DND-41 (cell line): Measurements from ENCODE around the gene USF3.
A peak's percentile ranks its signal among the peaks of the same experiment; 100 is the strongest.

Experiments
- ATAC-seq: fragments of 200-7000 bp; cut with Tn5 transposase; 3 replicates; pipeline ENCODE4 v1.9.1; 2021; ENCODE audit warnings: low read depth; ENCODE audit not compliant: insufficient read depth
- DNase-seq: peaks from one replicate; pipeline ENCODE4 v3.0.0-alpha.2; 2020
- H2AFZ ChIP-seq: 2 replicates; pipeline ENCODE4 v1.6.0; 2012; ENCODE audit warnings: low read depth, low read length
- H3K27ac ChIP-seq: 2 replicates; pipeline ENCODE4 v1.5.1; 2012; ENCODE audit warnings: low read length, inconsistent platforms
- H3K27me3 ChIP-seq: fragments of 200-600 bp; sonication (generic); 2 replicates; pipeline ENCODE4 v1.6.0; 2012; ENCODE audit warnings: low read length, mild to moderate bottlenecking, inconsistent platforms; ENCODE audit not compliant: insufficient read depth, poor library complexity
- H3K36me3 ChIP-seq: 2 replicates; pipeline ENCODE4 v1.5.1; 2012; ENCODE audit warnings: low read length, inconsistent platforms; ENCODE audit not compliant: insufficient read depth
- H3K4me1 ChIP-seq: 2 replicates; pipeline ENCODE4 v1.5.1; 2012; ENCODE audit warnings: mild to moderate bottlenecking, low read length; ENCODE audit not compliant: insufficient read depth
- H3K4me2 ChIP-seq: 2 replicates; pipeline ENCODE4 v1.6.0; 2012; ENCODE audit warnings: mild to moderate bottlenecking, moderate library complexity, low read length, inconsistent platforms; ENCODE audit not compliant: insufficient read depth
- H3K4me3 ChIP-seq, 2 experiments: fragments of 200-600 bp in 1 of 2; shearing (Covaris generic) in 1 of 2; 2 replicates each; pipeline ENCODE4 v1.5.1; 2012 to 2016; ENCODE audit warnings: inconsistent platforms in 2 of 2, low read length in 2 of 2, mild to moderate bottlenecking in 2 of 2, low read depth in 1 of 2, moderate library complexity in 1 of 2
- H3K79me2 ChIP-seq: 2 replicates; pipeline ENCODE4 v1.6.0; 2012; ENCODE audit warnings: low read length, inconsistent platforms; ENCODE audit not compliant: insufficient read depth
- H3K9ac ChIP-seq: 2 replicates; pipeline ENCODE4 v1.6.0; 2012; ENCODE audit warnings: low read depth, mild to moderate bottlenecking, inconsistent platforms, low read length, moderate library complexity
- H3K9me3 ChIP-seq: 2 replicates; pipeline ENCODE4 v1.5.1; 2012; ENCODE audit warnings: low read length, moderate library complexity, mild to moderate bottlenecking, inconsistent platforms; ENCODE audit not compliant: insufficient read depth, severe bottlenecking
- H4K20me1 ChIP-seq: 2 replicates; pipeline ENCODE4 v1.6.0; 2012; ENCODE audit warnings: low read length; ENCODE audit not compliant: insufficient read depth
- EZH2 ChIP-seq: IDR thresholded peaks from 3 replicates; pipeline ENCODE4 v1.6.1; 2012; ENCODE audit warnings: borderline replicate concordance, low read depth, mild to moderate bottlenecking, moderate library complexity, low read length, inconsistent platforms; ENCODE audit not compliant: severe bottlenecking
- TF ChIP-seq, protein P1 (sequence below): IDR thresholded peaks from 2 replicates; pipeline ENCODE4 v1.5.1; 2012; ENCODE audit warnings: borderline replicate concordance, low read length, moderate library complexity, mild to moderate bottlenecking; ENCODE audit not compliant: poor library complexity, severe bottlenecking; ENCODE audit errors: extremely low read depth

Gene USF3

DNA sequence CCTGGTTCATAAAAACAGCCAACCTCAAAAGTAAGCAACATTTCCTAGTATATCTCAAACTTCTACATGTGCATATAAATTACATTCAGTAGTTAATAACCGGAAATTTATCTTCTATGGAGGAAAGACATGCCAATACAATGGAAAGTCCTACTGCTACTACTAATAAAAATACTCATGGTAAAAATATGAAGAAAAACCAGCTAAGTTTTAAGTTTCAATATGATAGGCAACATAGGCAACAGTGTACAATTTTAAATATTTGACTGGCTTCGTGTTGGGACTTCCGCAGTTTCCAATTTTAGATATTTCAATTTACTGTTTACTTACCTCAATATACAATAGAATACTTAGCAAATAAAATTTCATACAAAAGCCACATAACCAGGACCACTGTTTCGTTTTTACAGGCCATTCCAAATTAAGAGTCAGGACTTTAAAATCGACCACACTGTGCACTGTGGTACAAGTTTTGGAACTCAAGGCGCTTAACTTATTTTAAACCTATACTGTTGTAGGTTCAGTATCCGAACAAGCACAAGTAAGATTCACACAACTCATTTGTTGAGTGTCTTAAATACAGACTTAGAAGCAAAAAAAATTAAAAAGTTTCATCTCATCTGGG is 46.7 kb upstream of the USF3 start:
- Histone ChIP-seq H3K4me3 (peak overlapping the region in 1 of 2 experiments; percentile 99; a peak in 1 of 4 replicates), H3K9ac (peak overlapping the region; percentile 95), H4K20me1 (peaks cover 57% of the 10 kb centered on the region; the same call in 1 of the 2 replicates), H3K4me2 (peak overlapping the region; percentile 92; the same call in 1 of the 2 replicates), H3K4me1 (peaks cover 38% of the 10 kb centered on the region), H3K27me3 (no peaks in the 10 kb centered on the region), H2AFZ (no peak overlapping the region), H3K79me2 (peaks cover 95% of the 10 kb centered on the region), H3K9me3 (no peaks in the 10 kb centered on the region), H3K27ac (no peak overlapping the region), H3K36me3 (peaks cover 18% of the 10 kb centered on the region)
- DNase-seq (no peak), ATAC-seq (no peak)
- TF ChIP-seq, protein P1, sequence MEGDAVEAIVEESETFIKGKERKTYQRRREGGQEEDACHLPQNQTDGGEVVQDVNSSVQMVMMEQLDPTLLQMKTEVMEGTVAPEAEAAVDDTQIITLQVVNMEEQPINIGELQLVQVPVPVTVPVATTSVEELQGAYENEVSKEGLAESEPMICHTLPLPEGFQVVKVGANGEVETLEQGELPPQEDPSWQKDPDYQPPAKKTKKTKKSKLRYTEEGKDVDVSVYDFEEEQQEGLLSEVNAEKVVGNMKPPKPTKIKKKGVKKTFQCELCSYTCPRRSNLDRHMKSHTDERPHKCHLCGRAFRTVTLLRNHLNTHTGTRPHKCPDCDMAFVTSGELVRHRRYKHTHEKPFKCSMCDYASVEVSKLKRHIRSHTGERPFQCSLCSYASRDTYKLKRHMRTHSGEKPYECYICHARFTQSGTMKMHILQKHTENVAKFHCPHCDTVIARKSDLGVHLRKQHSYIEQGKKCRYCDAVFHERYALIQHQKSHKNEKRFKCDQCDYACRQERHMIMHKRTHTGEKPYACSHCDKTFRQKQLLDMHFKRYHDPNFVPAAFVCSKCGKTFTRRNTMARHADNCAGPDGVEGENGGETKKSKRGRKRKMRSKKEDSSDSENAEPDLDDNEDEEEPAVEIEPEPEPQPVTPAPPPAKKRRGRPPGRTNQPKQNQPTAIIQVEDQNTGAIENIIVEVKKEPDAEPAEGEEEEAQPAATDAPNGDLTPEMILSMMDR: no peak
- no peak for TF ChIP-seq EZH2

- H3K27me3 ChIP-seq: no peaks in the 10 kb centered on the region
- peaks cover 18% of the 10 kb centered on the region for H3K36me3 ChIP-seq
- no peak overlapping the region for H3K9ac ChIP-seq
- no peak overlapping the region for H2AFZ ChIP-seq
- H3K4me2 ChIP-seq: peak overlapping the region; percentile 9; the same call in 1 of the 2 replicates
- TF ChIP-seq, protein P1: no peak
- no peak for TF ChIP-seq EZH2
- H3K4me1 ChIP-seq: peaks cover 39% of the 10 kb centered on the region
- H3K9me3 ChIP-seq: no peaks in the 10 kb centered on the region
- H3K4me3 ChIP-seq: no peak overlapping the region
- ATAC-seq (no peak), DNase-seq (no peak)
- peaks cover 97% of the 10 kb centered on the region for H3K79me2 ChIP-seq
- peaks cover 72% of the 10 kb centered on the region; the same call in 1 of the 2 replicates for H4K20me1 ChIP-seq
- no peak overlapping the region for H3K27ac ChIP-seq
Observed at GRCh38 chr3:113741620-113742019, 45.2 kb upstream of the USF3 start.

DNA sequence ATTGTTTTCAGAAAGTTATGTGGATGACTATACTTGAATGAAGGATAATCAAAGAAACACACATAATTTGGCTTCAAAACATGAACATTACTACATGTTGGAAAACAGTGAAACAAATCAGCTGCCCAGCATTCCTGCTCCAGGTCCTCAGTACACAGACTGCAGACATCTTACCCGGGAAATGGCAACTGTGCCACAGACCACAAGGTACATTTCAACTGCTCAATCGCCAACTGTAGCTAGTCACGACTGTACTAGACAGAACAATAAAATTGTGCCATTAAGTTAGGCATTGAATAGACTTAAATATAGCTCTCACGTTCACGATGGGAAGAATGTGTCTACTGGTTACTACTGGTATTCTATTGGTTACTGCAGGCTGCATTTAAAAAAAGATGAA is 44.6 kb upstream of the USF3 start:
- H3K4me2 ChIP-seq: peak overlapping the region; percentile 9; the same call in 1 of the 2 replicates

More for the DNA sequence above, 44.6 kb upstream of the USF3 start:
- no peak overlapping the region for H2AFZ ChIP-seq
- H3K4me3 ChIP-seq: no peak overlapping the region
- no peak overlapping the region for H3K9ac ChIP-seq
- H3K4me1 ChIP-seq: peaks cover 40% of the 10 kb centered on the region
- no peak overlapping the region for H3K27ac ChIP-seq
- DNase-seq: no peak
- ATAC-seq: no peak
- H3K9me3 ChIP-seq: no peaks in the 10 kb centered on the region
- TF ChIP-seq EZH2: no peak
- TF ChIP-seq, protein P1: no peak
- no peaks in the 10 kb centered on the region for H3K27me3 ChIP-seq
- peaks cover 100% of the 10 kb centered on the region for H3K79me2 ChIP-seq
- H4K20me1 ChIP-seq: peaks cover 77% of the 10 kb centered on the region
- peaks cover 18% of the 10 kb centered on the region for H3K36me3 ChIP-seq
